Stimulated activated CD8-positive, alpha-beta memory T cell treated with anti-CD3 and anti-CD28 coated beads, Interleukin-4, amount 100 ng/mL, for 24 hours (primary cell): ENCODE data around the gene EEFSEC.

ENCODE experiments used
- DNase-seq: peaks from one replicate; pipeline ENCODE4 v3.0.0-alpha.2; 2020; ENCODE audit warnings: low read depth

The EEFSEC gene

DNA sequence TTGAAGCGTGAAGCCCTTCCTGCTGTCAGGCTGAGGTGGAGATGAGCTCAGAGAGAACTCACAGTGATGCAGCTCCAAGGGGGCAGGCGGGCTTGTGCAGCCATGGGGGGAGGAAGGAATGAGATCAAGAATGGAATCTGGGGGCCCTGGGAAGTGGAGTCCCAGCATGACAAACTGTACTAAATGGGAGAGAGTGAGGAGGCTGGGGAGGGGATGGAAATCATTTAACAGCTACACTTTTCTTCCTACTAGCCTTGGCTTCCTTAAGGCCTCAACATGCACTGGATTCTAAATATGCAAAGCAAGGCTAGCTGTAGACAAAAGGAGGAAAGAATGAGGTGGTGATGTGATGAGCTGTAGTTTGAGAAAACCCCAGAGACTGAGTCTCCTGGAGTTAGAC lies 133.9 kb downstream of the EEFSEC start:
- DNase-seq, result no peak

DNA sequence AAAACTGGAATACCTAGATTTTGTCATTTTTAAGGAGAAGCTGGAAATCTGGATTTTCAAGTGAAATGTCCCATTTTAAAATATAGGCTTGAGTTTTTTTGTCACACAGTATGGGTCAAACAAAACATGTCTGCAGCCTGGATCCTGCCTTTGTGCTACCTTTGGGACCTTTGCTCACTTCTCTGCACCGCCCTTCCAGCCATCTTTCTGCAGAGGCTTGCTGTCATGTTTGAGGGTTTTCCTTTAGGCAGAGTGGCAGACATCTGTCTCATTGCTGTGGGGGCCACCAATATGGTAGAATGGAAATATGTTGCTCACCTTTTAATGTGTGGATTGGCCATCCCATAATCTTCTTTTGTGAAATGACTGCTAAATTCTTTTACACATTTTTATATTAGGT lies 136.3 kb downstream of the EEFSEC start:
- DNase-seq, result no peak

DNA sequence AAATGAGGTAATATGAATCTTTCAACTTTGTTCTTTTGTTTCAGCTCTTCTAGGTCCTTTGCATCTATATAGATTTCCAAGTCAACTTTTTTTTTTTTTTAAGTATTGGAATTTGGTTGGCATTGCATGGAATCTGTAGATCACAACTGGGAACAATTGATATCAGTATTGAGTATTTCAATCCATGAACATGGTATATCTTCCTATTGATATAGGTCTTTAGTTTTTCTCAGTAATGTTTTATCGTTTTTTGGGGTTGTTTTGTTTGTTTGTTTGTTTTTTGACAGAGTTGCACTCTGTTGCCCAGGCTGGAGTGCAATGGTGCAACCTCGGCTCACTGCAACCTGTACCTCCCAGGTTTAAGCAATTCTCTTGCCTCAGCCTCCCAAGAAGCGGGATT lies 137.2 kb downstream of the EEFSEC start:
- no peak for DNase-seq

DNA sequence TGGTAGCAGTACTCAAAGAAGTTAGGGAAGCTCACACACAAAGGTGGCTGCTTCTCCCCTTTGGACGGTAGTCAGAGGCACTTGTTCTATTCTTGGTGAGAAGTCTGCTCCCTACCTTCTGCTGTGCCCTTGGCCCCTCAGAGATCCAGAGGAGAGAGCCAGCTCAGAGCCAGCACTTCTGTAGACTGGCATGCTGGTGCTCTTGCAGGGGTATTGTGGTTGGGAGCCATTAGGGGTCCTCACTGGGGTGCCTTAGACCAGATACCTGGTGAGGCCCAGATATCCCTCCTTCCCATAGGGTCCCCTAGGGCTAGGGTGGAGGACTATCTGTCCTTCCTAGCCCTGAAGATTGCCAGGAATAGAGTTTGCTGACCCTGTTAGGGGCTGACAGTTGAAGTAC lies 140.6 kb downstream of the EEFSEC start:
- no peak for DNase-seq

DNA sequence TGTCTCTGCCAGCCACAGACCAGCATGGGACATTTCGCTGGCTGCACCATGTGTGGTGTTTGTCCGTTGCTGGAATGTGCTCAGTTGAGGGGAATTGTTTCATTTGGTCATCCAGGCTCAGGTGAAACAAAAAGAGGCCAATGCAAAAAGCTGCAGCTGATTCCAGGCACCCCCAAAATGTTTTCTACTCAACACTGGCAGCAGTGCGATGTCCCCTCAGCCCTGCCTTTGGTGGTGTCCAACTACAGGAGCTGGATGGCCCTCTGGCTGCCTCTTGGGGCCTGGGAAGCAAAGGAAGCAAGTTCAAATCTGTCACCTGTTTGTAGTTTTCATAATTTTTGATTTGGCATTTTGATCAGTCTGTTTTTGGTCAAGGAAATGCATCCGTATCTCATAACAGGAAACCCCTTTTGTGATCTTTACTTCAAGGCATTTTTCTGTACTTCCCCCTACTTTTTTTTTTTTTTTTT lies 141.8 kb downstream of the EEFSEC start:
- DNase-seq, result no peak

DNA sequence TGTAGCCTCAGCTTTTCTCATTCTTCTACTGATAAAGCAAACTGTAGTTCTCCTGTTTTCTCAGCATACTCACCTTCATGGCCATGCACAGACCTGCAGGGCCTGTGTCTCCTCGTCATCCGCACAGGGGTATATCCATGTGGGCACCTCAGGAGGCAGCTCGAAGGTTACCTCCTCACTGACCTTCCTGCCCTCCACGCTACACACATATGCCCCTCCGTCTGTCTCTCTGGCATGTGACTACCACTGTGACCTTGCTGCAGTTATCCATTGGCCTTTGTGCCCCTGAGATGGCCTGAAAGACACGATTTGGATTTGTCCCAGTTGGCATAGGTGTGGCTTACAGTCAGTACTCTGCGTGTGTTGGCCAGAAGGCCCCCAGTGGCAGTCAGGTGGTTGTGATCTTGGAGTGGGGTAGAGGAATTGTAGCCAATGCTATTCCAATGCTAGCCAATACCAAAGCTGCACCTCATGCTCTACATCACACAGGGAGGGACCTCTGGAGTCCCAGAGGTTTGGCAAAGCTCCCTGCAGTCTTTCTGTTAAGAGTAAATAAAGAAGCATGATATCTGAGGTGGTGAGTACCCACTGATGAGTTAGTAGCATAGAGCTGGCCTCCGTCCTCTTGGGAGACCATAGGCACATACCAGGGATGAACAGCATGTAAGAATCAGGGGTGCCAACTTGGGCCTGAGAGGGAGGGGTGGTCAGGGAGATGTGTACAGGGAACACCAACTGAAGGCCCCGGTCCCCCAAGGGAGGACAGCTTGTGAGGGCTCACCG lies 143.4 kb downstream of the EEFSEC start:
- DNase-seq, result no peak

DNA sequence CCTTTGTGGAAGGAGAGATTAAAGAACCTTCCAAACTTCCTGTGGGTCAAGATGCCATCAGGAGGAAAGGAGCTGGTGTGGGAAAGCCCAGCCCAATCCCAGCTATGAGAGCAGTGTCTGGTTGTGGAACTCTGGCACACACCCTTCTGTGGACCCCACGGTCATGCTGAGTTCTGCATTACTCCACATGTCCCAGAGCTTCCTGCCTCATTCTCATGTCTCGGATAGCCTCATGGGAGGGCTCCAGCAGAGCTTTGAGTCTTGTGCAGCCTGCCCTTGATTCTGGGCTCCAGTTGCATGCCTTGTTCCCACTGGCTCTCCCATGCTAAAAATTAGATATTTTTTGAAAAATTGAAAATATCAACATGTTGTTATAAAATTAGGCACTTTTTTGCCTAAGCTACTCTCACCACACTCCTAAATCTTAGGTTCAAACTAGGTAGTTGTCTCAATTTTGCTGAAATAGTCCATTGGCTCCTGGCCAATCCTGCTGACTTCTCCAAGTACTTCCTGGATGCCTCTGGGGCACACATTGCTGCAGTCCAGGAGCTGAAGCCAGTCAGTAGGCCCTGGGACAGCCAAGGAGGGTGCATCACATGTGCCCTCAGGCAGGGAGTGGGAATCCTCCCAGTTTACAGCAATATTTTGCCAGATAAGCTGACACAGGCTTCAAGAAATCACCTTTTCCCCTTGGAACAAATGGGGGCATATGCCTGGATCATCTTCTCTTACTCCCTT lies 144.3 kb downstream of the EEFSEC start:
- DNase-seq, result no peak

DNA sequence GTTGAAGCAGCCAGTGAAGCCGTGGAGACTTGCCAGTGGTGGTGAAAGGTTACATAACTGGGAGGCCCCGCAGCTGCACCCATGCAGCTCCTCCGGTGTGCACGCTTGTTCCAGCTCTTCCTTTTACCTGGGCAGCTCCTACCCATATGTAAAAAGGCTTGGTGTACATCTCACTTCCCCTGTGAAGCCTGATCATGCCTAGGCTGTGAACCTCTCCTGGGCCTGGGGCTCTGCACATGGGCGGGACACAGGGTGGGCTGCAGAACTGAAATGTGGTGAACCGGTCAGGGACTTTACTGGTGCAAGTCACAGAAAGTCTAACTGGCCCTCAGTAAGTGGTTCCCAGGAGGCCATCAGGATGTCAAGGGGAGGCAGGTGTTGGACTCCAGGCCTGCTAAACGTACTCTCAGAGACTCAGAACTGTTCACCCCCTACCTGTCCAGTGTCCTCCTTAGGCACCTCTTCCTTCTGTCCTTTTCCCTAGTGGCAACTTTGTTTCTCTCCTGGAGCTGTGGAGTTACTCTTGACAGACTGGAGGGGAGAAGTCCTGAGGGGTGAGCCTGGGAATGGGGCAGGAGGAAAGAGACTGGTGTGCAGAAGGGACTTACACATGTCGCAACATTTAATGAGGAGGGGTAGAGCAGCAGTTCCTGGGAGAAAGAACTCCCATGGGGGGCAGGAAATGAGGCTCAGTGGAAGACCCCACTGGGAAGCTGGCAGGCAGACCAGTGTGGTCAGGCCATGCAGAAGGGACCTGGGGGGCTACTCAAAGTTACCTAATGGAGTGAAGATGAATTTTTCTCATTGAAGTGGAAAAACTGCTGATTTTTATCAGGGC lies 148.1 kb downstream of the EEFSEC start:
- no peak for DNase-seq

DNA sequence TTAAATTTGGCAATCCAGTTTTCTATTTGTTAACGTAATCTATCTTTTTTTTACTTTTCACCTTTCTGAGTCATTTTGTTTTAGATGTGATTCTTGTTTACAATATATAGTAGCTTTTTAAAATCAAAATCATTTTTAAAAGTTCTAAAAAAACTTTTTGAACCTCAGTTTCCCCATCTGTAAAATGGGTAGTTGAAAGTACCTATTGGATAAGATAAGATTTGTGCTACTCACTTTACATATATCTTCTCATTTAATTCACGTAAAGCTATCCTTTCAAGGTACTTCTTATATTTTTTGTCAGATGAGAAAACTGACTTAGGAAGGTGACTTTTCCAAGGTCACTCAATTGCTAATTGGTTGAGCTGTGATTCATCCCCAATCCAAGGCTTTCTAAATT lies 153.2 kb downstream of the EEFSEC start:
- no peak for DNase-seq

DNA sequence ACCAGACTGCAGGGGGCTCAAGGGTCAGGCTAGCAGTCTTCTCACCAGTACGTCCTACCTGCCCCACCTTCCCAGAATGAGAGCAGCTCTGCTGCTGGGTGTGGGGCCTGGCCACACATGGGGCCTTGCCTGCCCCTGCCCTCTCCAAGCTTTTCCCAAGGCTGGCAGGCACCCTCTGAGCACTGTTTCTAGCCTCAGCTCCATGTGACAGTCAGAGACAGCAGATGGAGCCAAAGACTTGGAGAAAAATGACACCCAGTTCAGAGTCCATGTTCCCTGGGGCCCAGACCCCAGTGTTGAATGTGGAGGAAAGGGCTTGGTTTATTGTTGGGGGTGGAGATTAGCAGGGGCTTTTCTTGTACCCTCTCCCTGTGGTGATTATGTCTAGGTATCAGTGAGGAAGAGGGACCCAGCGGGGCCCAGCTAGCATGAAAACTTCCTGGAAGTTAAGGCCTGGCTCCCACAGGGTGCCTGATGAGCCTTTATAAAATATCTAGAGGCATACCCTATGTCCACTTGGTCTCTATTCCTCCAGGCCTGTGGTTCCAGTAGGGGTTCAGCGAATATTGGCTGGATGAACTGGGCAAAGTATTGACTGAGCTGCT lies 153.8 kb downstream of the EEFSEC start:
- DNase-seq, result no peak

DNA sequence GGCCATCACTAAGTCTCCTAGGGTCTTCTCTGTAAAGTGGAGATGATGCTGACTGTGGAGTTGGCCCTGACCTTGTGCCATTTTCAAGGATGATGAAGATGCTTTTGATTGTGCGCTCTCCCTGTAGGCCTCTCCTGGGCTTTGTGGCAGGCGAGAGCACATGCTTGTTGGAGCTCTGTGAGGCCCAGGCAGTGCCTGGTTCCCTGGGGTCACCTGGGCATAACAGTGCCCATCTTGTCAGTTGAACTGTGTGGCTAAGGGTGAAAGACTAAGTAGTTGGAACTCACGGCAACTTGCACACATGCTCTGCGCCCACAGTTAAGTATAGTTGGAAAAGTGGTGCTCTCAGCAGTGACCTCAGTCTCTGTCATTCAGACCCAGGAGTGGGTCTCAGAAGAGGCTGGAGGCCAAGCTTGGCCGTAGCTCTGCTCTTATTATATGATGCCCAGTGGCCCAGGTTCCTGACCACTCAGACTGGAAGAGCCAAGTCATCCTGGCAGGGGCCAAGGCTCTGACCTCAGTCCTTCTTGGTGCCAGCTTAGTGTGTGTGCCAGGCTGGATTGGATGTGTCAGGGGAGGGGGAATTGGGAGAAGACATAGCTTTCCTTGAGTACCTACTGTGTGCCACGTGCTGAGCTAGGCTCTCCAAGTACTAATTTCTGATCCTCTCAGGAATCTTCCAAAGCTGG lies 154.6 kb downstream of the EEFSEC start:
- no peak for DNase-seq

DNA sequence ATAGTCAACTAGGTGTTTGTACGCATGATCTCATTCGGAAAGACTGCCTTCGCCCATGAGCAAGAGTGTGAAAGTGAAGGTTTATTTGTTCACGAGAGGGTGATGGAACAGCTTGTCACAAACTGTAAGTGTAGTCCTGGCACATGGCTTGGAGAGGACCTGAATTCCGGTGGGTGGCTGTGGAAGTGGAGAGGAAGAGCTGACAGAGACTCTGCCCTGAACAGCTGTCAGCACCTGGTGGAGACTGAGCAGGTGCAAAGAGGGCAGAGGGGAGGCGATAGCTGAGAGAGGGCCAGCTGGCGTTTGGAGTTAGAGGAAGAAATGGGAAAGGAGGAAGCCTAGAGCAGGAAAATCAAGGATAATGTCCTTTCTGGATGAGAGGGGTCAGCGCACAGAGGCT lies 155.7 kb downstream of the EEFSEC start:
- DNase-seq, result no peak

DNA sequence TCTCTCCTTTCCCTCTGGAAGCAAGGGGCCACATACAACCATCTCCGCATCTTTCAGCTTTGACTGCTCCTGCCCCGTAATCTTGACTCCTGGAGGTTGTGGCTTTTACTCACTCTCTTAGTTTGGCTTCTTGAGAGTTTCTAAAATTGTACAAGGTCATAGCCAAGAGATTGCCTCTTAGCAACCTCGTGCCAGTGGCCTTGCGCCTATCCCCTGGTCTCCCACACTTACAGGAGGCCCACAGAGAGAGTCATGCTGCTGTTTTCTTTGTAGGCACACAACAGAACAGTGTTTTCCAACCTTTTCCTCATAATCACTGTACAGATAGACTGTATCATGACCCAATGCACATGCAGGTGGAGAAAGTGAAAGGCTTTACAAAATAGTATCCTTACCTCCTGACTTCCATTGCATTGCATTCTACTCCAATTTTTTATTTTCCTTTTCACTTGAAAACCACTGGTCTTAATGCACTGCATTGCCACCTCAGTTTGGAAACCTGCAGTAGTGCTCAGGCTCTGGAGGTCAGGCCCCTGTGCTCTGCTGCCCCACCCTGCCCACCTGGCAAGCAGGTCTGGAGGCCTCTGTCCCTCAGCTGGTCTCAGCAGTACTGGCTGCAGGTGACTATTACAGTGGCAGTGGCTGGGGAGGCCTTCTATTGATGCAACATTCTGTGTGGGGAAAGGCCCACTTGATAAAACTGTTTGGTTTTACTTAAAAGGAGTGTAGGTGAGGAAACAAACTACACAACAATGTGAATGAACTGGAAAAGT lies 157.2 kb downstream of the EEFSEC start:
- DNase-seq, result no peak

DNA sequence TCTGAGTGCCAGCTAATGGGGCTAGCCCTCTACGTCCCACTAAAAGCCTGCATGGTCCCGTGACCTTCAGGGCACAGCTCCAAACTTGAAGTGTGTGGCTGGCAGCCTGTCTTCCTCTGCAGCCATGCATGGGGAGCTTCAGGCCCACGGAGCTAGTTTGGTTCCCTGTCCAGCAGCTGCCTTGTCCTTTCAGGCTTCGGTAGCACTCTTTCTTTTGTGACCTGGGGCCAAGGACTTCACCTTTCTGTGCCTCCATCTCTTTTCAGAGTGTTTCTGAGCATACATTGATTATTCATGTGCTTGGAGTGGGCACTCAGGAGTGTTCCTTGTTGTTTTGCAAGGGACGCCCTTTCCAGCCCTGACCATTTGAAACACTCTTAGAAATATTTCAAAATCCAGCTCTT lies 158.2 kb downstream of the EEFSEC start:
- DNase-seq, result no peak

DNA sequence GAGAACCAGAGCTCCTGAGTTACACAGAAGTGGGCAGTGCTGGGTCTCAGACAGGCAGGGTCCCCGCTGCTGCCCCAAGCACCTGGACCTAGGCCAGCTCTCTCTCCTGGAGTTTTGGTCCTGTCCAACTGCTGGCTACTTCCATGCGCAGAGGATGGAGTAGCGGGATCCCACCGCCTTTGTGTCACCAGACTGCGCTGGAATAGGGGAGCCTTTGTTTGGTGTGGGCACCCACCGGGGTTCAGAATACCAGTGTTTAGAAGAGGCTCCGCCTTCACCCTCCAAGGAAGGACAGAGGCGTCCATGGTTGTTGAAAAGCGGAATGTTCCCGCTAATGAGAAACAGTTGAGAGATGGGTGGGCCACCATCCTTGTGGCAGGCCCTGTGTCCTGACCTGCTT lies 159.0 kb downstream of the EEFSEC start:
- DNase-seq, result no peak

DNA sequence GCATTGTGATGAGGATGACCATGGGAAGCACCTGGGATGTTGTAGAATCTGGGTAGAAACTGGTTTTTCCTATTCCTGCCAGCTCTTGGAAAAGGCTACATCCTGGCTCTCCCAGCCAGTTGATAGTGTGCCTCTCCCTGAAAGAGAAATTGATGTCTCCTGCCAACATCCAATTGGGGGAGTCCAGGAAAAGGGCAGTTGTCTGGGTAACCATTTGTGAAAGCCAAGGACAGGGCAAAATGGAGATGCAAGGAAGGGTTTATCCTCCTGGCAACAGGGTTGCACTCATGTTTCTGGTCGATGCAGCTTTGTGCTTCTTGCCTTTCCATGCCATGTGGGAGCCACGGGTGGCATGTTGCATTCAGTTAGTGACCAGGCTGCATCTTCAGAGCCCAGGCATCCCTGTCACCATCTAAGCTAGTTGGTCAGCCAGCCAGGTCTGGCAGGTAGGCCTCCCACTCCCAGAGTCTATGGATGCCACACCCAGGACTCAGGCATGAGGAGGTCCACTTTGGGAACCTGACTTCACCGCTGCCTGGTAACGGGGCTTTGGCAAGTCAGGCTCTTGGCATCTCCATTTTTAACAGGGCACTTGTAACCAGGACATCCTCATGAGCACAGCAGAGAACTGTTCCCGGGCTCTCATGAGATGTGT lies 159.9 kb downstream of the EEFSEC start:
- DNase-seq, result no peak

DNA sequence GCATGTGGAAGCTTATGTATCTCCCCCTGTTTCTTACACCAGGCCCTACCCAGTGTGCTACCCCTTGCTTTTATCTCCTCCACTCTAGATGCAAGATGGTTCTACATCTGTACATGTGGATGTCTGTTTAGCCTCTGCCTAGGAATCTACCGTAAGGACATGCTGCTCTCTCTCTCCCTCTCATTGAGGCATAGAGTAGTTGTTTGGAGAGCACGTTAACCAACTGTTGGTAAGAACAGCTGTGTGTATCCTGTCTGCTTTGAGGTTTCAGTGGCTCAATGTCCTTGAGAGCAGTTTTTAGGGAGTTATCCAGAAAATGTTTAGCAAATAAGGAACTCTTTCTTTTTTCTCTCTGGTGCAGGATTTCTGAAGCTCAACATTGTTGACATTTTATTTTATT lies 160.7 kb downstream of the EEFSEC start:
- DNase-seq, result no peak

DNA sequence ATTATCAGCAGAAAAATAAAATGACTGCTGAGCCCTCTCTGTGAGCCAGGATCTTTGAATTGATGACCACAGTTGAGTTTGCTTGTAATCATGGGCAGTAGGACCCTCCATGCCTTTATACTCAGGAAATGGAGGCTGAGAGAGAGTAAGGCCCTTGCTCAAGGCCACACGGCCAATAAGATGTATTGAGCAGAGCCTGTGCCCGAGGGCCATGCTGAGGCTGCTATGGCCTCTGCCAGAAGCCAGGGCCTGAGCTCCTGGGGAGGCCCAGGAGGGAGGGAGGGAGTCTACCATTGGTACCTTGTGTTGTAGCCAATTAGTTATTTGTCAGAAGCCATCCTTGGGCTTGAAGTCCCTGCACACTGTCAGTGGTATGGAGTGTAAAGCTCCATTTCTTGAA lies 162.0 kb downstream of the EEFSEC start:
- DNase-seq, result no peak

DNA sequence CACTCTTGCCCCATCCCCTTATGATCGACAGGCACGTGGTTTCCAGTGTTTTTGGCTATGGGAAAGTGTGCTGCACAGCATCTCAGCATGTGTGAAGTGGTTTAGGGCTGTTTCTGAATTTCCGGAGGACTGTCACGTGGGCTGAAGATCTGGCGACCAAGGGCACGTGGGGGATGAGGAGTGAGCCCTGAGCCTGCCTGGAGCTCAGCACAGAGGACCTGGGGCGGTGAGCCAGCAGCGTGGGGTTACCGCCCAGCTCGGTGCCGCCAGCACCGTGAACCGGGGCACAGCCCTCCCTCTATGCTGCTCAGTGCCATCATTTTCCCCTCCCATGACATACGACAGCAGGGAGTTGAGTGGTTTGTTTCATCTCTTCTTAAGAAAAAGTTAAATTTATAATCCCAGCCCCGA lies 163.2 kb downstream of the EEFSEC start:
- peak; percentile 10 for DNase-seq

DNA sequence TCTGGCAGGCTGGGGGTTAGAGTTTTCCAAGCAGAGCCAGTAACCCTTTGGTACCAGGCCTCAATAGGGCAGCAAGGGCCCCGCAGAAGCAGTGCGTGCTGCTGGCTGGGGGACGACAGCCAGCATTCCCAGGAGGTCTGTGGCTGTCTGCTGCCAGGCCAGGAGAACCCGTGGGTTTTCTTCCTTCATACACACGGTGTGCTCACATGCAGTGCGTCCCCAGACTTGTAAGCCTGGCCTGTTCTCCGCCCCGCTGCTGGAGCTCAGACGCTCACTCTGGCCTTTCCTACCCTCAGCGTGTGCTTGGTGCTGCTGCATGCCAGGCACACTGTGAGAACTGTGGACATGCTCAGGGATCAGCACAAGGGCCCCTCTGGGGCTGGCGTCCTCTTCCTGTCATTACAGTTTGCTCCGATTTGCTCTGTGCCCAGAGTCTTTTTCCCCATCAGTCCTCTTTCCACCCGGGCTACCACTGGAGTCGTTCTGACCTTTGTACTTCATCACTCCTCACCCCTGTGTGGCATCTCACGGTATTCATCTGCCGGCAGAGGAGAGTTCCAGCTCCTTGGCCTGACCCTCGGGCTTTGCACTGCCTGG lies 163.9 kb downstream of the EEFSEC start:
- no peak for DNase-seq
